GM19351 (cell line): Measurements from ENCODE around the gene CCDC81.

ENCODE experiments used
- ATAC-seq: cut with Tn5 transposase; IDR thresholded peaks from one replicate; pipeline ENCODE4 v1.9.1; 2021; ENCODE audit warnings: mild to moderate bottlenecking, moderate library complexity; ENCODE audit not compliant: unreplicated experiment

Gene CCDC81

DNA sequence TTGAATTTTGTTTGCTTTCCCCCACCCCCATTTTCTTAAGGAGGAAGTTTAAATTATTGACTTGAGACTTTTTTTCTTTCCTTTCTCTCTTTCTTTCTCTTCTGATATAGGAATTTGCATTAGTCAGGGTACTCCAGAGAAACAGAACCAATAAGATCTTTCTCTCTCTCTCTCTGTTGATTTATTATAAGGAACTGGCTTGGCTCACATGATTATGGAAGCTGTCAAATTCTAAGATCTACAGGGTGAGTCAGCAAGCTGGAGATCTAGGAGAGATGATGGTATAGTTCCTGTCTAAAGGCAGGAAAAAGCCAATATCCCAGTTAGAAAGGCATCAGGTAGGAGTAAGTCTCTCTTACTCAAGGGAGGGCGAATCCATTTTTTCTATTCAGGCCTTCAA, 64.0 kb downstream of the CCDC81 start:
- no peak for ATAC-seq

DNA sequence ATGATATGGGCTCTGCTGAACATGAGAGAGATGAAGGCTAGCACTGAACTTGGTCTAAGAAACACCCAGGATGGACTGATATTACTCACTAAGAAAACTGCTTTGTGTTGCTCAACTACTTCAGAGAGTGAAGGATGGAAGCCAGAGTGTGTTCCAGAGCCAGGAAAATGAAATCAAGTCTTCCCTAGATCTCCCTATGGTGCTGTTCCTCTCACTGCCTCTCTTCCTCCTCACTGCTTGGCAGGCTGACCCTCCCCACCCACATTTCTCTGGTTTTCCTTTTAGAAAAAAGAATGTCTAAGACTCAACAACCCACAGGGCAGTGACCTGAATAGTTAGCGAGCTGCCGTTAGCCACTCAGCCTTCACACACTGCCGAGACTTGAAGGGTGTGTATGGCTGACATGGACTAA, 65.6 kb downstream of the CCDC81 start:
- no peak for ATAC-seq

- ATAC-seq: no peak
Observed at GRCh38 chr11:86440843-86441242, 66.2 kb downstream of the CCDC81 start.

- ATAC-seq: no peak
Observed at GRCh38 chr11:86442420-86442819, 67.7 kb downstream of the CCDC81 start.

- no peak for ATAC-seq
Observed at GRCh38 chr11:86442827-86443226, 68.1 kb downstream of the CCDC81 start.

DNA sequence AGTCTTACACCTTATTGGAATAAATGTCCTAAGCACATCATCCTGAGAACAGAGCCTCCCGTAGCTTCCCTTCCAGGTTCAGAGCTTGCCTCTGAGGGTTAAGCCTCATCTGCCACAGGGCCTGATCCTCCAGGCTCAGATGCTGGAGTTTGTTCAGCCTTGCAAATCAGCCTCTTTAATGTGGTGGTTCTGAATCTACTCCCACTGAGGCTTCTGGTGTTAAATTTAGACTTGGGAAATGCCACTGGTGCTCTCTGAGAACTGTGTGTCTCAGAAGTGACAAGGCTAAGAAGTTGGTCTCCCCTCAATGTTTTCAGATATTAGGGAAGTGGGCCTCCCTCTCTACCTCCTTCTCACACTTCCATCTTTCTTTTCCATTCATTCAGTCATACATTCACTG, 68.7 kb downstream of the CCDC81 start:
- ATAC-seq: peak; percentile 27

DNA sequence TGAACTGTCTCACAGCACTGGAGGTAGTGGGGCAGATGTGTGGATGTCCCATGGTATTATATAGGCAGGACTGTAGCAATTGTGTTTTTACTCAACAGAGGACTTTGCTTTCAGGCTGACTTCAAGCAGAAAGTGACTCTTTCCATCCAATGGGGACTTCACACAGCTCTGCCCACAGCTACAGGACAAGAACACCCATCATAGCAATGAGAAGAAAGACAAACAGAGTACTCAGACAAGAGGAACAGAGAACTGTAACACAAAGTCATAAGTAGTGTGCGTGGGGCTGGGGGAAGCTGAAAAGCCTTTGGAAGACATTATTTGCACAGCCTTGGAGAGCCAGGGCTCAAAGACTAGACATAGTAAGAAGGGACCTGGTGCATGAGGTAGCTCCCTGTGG, 70.3 kb downstream of the CCDC81 start:
- ATAC-seq: no peak

DNA sequence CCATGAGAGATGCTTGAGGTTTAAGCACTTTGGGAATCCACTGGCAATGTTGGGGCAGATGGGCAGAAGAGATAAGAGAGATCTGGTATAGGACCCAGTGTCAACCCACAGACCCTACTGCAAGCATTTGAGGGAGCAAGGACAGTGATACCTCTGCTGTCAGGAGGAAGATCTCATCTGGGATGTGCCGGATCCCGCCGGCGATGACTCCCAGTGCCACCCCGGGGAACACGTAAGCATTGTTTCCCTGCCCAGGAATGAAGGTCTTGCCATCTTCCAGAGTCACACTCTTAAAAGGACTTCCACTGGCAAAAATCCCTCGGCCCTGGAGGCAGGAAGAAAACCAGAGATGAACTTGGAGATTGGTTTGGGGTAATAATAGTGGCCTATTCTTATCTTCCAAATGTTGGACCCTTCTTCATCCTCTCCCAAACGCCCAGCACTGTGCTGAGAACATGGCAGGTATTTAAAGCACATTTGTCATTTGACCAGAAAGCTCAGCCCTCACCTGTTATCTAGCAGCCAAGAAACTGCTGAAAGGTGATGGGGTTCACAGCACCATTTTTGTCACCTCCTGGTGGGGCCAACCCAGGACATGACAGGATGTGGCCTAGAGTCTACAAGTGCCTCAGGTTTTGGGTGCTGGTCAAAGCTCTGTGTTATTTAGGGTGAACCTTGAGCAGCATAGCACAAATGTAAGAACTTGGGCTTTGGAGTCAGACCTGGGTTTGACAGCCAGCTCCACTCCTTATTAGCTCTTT, 71.7 kb downstream of the CCDC81 start:
- ATAC-seq: peak; percentile 38

- no peak for ATAC-seq
Observed at GRCh38 chr11:86446924-86447285, 72.2 kb downstream of the CCDC81 start.

- peak; percentile 38 for ATAC-seq
Observed at GRCh38 chr11:86447763-86448480, 73.2 kb downstream of the CCDC81 start.

GRCh38 chr11:86449993-86450629, 75.4 kb downstream of the CCDC81 start:
- ATAC-seq: no peak

- no peak for ATAC-seq
Observed at GRCh38 chr11:86453290-86454030, 78.8 kb downstream of the CCDC81 start.

DNA sequence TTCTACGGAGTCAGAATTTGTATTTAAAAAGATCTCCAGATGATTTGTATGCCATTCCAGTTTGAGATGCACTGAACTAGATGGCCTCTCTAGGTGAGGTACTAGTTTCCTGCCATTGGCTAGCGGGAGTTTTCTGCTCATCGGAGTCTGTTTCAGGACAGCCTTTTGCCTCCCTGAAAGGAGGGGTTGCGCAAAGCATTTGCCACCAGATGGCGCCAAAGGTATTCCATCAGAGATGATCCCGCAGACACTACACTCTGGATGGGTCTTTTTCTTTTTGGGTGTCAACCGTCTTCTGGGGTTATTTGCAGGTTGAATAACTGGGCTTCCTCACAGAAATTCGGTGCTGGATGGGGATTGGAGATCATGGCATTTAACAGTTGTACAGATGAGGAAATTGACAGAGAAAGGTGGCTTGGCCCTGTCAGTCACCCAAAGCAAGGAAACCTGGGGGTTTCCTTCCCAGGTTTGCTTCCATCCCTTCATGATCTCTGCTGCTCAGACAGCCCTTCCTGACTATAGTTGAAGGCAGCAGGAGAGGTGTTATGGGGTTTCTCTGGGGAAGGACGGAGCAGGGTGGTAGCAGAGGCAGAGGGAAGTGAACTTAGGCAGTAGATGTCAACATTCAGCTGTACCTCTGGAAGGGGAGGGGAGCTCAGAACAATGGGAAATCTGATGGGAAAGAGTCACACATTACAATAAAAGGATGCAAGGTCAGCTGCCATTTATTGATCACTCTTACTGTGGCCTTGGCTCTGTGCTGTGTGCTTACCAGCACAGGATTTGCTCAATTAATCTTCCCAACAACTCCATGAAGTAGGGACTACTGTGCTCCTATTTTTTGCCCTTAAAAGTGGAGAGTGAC, 81.6 kb downstream of the CCDC81 start:
- ATAC-seq: peak; percentile 91

GRCh38 chr11:86458294-86459001, 83.8 kb downstream of the CCDC81 start:
- no peak for ATAC-seq

GRCh38 chr11:86459002-86459385, 84.3 kb downstream of the CCDC81 start:
- ATAC-seq: no peak

DNA sequence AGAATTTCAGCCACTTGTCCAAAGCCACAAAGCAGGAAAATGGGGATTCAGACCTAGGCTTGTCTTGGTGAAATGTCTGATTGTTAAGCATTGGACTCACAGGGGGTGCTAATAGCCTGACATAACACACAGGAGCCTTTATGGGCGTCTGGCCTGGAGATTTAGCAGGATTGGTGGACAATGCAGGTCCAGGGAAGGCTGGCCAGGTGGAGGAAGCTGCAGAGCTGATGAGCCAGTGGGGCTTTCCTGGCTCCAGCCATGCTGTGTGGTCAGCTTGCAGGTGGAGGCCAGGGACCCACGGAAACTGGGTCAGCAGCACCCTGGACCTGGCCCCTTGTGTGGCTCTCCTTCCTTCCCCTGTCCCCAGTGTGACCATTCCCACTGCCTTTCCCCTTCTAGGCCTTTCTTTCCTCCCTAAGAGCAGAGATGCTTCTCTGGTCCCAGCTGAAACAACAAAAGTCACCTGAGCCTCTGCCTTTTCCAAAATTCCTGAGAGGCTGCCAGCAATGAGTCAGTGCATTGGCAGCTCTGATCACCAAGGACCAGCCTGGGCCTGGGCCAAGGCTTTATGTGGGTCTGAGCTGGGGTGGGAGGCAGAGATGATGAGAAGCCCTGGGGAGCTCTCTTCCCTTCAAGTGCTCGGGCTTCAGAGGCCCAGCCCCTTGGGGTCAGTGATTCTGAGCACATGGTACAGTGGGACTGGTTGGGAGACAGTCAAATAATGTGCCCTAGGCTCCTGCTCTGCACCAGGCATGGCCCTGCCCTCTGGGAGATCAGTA, 85.2 kb downstream of the CCDC81 start:
- no peak for ATAC-seq

GRCh38 chr11:86460461-86461385, 86.0 kb downstream of the CCDC81 start:
- ATAC-seq: no peak

DNA sequence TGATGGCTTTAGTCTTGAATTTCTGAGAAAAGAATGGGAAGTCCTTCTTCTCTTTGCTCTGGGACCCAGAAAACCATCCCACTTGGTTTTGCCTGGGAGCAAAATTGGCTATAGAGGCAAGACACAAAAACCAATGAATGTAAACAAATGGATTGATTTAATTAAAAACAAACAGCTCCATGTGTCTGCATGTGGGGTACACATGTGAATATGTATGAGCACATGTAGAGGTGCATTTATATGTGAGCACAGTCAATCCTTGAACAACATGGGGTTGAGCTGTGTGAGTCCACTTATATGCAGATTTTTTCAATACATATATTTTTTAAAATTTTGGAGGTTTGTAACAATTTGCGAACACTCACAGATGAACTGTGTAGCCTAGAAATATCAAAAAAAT, 87.2 kb downstream of the CCDC81 start:
- no peak for ATAC-seq
